G401 (cell line): Measurements from ENCODE around the gene VAV3. TPM values are rescaled to one million over a fixed set of nuclear protein-coding genes. Genes with fewer than 3 reads are reported as not detected.
A peak's percentile ranks its signal among the peaks of the same experiment; 100 is the strongest.
"Not testable (repeated sequence)": the region's sequence is repeated elsewhere in the genome, so short reads cannot be mapped to it uniquely, and the experiment has no call there.

Source experiments
- DNase-seq: peaks from one replicate; pipeline ENCODE4 v3.0.0-alpha.2; 2015; ENCODE audit warnings: low spot score
- in situ Hi-C: cut with HindIII; loops from 2 replicates; pipeline ENCODE4 v1.10.0; 2016; ENCODE audit warnings: low sequenced_read_pairs, mixed read lengths
- total RNA-seq: library from RNA; depleted of rRNA; stranded (reverse); fragments of >200 nt; shearing (Covaris generic); gene quantifications from 2 replicates; pipeline ENCODE4 v1.2.3, GENCODE V29; 2014

The VAV3 gene
- total RNA-seq, 1 experiment from 2014 or later, result 0.34 TPM

DNA sequence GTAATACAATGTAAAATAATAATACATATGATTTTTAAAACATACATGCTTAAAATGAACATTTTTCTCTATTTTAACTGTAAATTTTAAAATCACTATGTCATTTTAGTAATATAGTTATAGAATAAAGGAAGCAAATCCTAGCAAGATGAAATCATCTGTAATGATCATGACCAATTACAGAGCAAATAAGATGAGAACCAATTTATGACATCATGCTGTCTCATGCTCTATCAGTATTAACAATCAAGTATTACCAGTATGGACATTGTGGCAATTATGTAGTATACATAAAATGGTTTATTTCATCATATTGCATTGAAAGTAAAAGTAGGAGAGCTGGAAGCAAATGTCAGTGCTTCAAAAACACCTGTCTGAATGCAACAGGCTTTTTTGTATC is 255.0 kb downstream of the VAV3 start:
- DNase-seq, result no peak
- in situ Hi-C loops, result no loop called here

GRCh38 chr1:107707111-107707510 is 257.9 kb downstream of the VAV3 start:
- no peak for DNase-seq
- in situ Hi-C loops, result no loop called here

- in situ Hi-C loops, result no loop called here
- peak; percentile 92 for DNase-seq
Measured at GRCh38 chr1:107706182-107706581, 258.8 kb downstream of the VAV3 start.

- in situ Hi-C loops, result no loop called here
- no peak for DNase-seq
Measured at GRCh38 chr1:107704911-107705310, 260.1 kb downstream of the VAV3 start.

DNA sequence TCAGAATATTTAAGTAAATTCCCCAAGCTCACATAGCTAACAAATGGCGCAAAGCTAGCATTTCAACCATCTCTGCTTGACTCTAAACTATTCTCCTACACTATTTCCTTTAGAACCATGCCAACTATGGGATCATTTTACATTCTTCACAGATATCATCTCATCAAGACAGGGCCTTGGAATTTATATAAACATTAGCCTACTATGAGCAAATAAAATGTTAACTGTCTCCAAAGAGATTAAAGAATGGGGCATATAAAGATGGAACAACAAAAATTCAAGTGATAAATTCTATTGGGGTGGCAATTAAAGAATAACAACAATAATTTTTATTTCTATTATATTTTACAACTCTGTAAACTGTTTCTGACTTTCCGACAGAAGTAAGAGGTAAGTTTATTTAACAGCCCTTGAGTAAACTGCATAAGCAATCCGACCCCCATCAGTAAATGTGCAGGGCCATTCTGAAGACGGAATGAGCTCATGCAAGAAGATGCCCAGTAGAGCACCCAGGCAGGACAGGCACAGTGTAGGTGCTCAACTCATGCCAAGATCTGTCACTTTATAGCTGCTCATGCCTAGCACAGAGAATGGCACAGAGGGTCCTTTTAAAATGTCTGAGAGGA is 261.9 kb downstream of the VAV3 start:
- in situ Hi-C loops, result no loop called here
- DNase-seq, result no peak

DNA sequence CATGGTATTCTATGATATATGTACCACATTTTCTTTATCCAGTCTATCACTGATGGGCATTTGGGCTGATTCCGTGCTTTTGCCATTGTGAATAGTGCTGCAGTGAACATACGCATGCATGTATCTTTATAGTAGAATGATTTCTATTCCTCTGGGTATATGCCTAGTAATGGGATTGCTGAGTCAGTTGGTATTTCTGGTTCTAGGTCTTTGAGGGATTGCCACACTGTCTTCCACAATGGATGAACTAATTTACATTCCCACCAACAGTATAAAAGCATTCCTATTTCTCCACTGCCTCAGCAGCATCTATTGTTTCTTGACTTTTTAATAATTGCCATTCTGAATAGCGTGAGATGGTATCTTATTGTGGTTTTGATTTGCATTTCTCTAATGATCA is 264.3 kb downstream of the VAV3 start:
- in situ Hi-C loops, DNase-seq: not testable (repeated sequence)

DNA sequence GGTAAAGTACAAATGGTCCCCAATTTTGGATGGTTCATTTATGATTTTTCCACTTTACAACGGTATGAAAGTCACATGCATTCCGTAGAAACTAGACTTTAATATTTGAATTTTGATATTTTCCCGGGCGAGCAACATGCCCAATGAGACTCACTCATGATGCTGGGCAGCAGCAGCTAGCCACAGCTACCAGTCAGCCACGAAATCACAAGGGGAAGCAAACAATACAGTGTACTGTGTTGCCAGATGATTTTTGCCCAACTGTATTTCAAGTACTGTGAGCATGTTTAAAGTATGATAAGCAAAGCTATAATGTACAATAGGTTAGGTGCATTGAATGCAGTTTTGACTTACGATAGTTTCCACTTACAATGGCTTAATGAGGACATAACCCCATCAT is 266.8 kb downstream of the VAV3 start:
- in situ Hi-C loops, result no loop called here
- DNase-seq, result no peak

DNA sequence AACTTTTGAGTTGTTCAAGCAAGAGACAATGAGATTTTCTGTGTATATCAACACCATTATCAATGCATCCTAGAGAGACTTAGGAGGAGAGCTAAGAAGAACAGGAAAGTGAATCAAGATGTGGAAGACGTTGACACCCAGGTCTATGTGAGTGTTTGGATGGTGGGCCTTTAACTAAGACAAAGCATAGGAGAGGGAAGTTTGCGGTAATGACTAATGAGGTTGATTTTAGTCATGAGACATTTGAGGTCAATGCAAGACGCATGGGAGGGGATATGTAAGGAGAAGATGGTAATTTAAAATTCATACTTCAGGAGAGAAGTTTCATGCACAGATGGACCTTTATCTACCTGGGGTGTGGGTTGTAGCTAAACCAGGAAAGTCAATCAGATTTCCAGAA is 269.6 kb downstream of the VAV3 start:
- DNase-seq, result no peak
- in situ Hi-C loops, result no loop called here

- no peak for DNase-seq
- in situ Hi-C loops, result no loop called here
Measured at GRCh38 chr1:107692580-107693345, 272.2 kb downstream of the VAV3 start.

- in situ Hi-C loops, result no loop called here
- no peak for DNase-seq
Measured at GRCh38 chr1:107691540-107691939, 273.4 kb downstream of the VAV3 start.

DNA sequence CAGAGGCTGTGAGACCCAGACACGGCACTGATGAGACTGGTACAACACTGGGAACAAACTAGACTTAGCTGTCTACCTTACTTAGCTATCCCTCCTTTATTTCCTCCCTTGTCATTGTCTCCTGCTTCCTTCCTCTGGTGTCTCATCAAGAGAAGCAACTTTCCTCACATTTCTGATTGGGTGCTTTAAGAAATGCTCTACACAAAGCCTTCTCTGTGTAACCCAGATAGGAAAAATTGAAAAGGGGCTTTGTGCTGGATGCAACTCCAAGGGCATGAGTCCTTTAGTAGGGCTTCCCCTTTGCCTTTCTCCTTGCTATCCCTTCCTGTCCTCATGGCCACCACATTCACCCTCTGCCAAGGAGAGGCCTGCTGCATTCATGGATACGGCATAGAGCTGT is 274.5 kb downstream of the VAV3 start:
- in situ Hi-C loops, result no loop called here
- DNase-seq, result no peak

GRCh38 chr1:107689733-107690132 is 275.2 kb downstream of the VAV3 start:
- DNase-seq, result no peak
- in situ Hi-C loops, result no loop called here

DNA sequence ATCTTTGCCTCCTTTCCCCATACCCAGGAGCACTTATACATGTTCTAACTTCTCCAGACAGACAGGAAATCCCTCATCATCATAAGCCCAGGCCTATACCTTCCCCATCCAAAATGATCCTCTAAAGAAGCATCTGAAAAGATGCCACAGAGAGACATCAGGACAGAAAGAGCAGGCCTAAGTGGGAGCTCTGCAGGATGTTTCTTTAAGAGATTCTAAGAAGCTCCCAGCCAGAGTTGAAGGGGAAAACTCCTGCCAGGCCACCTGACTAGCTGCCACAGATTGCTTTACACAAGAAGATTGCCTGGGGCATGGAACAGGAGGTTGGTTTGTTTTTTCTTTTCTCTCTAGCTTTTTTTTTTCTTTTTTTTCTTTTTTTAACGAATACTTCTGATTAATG is 275.8 kb downstream of the VAV3 start:
- no peak for DNase-seq
- in situ Hi-C loops, result no loop called here

DNA sequence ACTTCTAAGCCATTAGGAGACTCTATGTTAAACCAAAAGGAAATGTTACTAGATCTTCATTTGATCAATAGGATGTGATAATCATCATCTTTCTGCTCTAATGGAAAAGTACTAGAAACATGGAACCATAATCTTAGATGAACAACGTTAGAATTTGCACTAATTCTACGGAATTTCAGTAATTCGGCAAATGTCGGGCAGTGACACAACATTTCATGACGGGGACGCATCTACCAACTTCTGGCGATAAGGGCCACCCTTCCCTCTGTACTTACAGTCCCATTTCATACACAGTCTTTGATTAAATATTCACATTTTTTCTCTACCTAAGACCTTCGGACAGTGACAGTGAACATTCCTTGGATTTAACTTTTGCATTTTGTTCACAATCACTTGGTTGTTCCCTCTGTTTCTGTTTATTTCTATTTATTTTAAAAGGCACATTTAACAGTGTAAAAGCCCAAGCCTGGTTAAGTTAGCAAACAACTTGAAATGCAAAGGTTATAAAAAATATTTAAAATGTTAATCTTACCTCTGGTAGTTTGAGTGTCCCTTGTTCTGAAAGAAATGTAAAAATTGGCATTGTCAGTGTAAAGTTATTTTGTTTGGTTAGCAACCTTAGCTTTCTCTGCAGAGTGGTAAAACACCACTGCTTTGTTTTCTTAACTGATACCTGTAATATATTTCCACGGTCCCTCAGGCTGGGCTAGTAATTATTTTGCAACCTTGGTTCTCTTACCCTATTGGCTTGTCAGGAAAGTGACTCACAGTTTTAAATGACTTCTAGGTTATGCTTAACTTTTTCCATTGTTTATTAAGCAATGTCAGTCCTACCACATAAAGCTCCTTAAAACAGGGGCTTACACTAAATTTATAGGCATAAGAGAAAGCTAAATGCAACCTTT is 276.9 kb downstream of the VAV3 start:
- DNase-seq, result no peak
- in situ Hi-C loops, result no loop called here

DNA sequence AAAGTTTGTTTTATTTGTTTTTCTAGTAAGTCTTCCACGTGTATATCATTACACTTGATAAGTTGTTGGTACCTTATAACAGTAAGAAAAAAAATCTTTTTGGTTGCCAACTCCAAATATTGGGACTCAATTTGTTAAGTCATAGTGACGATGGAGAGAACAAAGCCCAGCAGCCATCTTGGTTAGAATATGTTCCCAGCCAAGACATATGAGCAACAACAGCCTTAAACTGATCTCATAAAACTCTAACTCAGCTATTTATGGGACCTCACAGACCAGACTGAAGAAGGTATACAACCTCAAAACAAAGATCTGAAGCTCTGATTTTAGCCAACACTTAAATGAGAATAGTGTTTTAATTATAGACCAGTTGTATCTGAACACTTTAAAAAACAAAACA is 281.3 kb downstream of the VAV3 start:
- DNase-seq, result no peak
- in situ Hi-C loops, result no loop called here

DNA sequence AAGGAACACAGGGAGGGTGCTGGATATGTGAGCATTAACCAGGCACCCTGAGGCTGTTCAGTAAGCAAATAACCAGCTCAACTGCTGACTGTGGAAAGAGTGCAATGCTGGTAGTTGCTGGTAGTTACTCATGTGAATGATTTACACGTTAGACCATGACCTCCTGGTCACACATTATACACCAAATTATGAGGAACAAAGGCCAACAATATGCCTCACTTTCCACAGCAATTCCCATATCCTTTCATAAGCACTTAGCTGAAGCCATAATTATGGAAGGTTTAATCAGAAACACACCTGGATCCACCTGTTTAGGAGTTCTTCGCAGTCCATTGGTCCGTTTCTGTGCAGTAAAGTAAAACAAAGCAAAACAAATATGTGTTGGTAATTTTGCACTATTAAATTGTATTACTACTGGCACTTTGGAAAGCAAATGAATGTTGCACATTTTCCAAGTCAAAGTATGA is 281.8 kb downstream of the VAV3 start:
- no peak for DNase-seq
- in situ Hi-C loops, result no loop called here

- in situ Hi-C loops, result no loop called here
- no peak for DNase-seq
Measured at GRCh38 chr1:107682467-107682866, 282.5 kb downstream of the VAV3 start.

GRCh38 chr1:107681001-107681479 is 283.9 kb downstream of the VAV3 start:
- in situ Hi-C loops, result no loop called here
- DNase-seq, result no peak

- in situ Hi-C loops, result no loop called here
- DNase-seq, result no peak
Measured at GRCh38 chr1:107680579-107680985, 284.4 kb downstream of the VAV3 start.
